ENCODE data around the gene TAOK1. TPM values are rescaled to one million over a fixed set of nuclear protein-coding genes. Genes with fewer than 3 reads are reported as not detected.

TAOK1 gene
- total RNA-seq, 2 experiments from 2014 or later, result 41.8 to 58.7 TPM

DNA sequence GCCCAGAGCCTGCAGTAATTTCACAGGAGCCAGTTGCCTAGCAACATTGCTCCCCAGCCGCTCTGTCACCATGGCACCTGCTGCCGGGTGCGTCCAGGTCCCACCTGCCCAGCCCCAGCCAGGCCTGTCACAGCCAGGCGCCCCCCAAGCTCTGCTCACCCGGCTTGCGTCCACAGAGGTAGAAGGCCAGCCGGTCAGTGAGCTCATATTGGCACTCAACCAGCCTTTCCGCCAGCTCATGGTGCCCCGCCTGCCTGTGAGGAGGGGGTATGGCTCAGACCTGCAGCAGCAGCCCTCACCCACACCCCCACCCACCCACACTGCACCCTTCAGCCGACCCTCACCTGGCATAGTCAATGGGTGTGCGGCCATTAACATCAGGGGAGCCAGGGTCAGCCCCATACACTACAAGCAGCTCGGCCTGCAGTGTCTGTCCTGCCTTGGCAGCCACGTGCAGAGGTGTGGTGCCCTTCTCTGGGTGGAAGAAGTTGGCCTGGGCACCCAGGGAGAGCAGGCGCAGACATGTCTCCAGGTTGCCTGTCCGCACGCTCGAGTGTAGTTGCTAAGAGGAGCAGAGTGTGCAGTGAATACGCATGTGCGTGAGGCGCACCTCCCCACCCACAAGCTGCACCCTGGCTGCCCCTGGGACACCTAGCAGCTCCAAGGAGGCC is 191.6 kb downstream of the TAOK1 start:
- H3K4me3 Mint-ChIP-seq, result no peak overlapping the region

DNA sequence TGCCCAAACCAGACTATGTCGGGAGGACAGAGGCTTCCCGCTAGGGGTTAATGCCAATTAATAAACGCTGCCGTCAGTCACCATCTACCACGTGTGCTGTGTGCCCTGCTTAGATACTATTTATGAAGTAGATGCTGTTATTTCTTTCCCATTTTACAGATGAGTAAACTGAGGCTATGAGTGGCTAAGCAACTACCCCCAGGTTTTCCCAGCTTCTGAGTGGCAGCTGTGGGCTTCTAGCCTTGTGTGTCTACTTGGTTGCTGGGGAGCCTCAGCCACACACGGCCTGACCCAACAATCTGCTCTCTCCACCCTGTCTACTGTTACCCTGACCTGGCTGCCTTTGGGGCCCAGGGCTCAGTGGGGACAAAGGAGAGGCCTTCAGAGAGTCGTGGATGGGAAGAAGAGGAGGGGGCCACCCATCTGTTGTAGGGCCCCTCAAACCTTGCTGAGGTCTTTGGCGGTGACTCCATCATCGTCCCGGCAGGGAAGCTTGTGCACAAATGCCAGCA is 192.1 kb downstream of the TAOK1 start:
- H3K27me3 Mint-ChIP-seq, result no peaks in the 10 kb centered on the region
- ATAC-seq, result no peak
- peaks cover 16% of the 10 kb centered on the region for H3K36me3 Mint-ChIP-seq
- peaks cover 46% of the 10 kb centered on the region for H3K4me1 Mint-ChIP-seq
- no peaks in the 10 kb centered on the region for H3K9me3 Mint-ChIP-seq (ENCODE audit: low read depth)
- CTCF ChIA-PET, result interaction anchor here (1.0 to 24.4 kb wide), 4 partner anchors 10 to 358 kb away, joined by 3 to 458 read pairs (median 87); partner anchors contain the start of genes ABHD15, ANKRD13B, CORO6 and TP53I13
- no peak for DNase-seq
- H3K27ac Mint-ChIP-seq, result no peak overlapping the region
- H3K4me3 Mint-ChIP-seq, result no peak overlapping the region

More for the DNA sequence above, 191.6 kb downstream of the TAOK1 start:
- CTCF ChIA-PET, result interaction anchor here (1.0 to 24.4 kb wide), 5 partner anchors 11 to 359 kb away, joined by 3 to 458 read pairs (median 80); partner anchors contain the start of genes ABHD15, ANKRD13B, CORO6 and TP53I13
- H3K27ac Mint-ChIP-seq, result no peak overlapping the region
- DNase-seq (no peak), ATAC-seq (no peak)
- H3K9me3 Mint-ChIP-seq (ENCODE audit: low read depth), result no peaks in the 10 kb centered on the region
- peaks cover 40% of the 10 kb centered on the region for H3K4me1 Mint-ChIP-seq
- H3K36me3 Mint-ChIP-seq, result peaks cover 16% of the 10 kb centered on the region
- no peaks in the 10 kb centered on the region for H3K27me3 Mint-ChIP-seq

DNA sequence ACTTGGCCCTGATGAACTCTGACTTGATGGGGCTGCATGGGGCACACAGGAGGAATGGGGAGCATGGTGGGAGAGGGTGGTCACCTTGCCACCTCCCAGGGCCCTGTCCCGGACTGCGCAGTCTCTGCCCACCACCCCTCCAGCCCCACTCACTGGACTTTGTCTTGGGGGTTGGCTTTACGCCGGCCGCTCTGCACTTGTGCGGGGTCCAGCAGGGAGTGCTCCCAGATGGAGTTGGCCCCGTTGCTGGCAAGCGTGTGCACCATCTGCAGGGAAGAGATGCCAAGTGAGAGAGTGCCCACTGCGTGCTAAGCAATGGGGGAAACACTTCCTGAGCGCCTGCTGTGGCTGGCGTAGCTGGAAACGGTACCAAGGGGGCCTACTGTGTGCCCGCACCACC is 192.6 kb downstream of the TAOK1 start:
- CTCF ChIA-PET, result interaction anchor here (8.3 to 24.4 kb wide), 3 partner anchors 10 to 33 kb away, joined by 80 to 458 read pairs (median 94); partner anchors contain the start of genes ABHD15, ANKRD13B, CORO6 and TP53I13
- H3K36me3 Mint-ChIP-seq, result peaks cover 14% of the 10 kb centered on the region
- no peaks in the 10 kb centered on the region for H3K27me3 Mint-ChIP-seq
- H3K9me3 Mint-ChIP-seq (ENCODE audit: low read depth), result no peaks in the 10 kb centered on the region
- H3K4me3 Mint-ChIP-seq, result no peak overlapping the region
- no peak for ATAC-seq
- no peak for DNase-seq
- no peak overlapping the region for H3K27ac Mint-ChIP-seq
- H3K4me1 Mint-ChIP-seq, result peaks cover 50% of the 10 kb centered on the region

- DNase-seq (no peak), ATAC-seq (no peak)
- Mint-ChIP-seq H3K9me3 (ENCODE audit: low read depth) (no peaks in the 10 kb centered on the region), H3K4me3 (no peak overlapping the region), H3K4me1 (peaks cover 56% of the 10 kb centered on the region), H3K27ac (peak overlapping the region; percentile 65), H3K36me3 (peaks cover 13% of the 10 kb centered on the region), H3K27me3 (no peaks in the 10 kb centered on the region)
- CTCF ChIA-PET, result interaction anchor here (1.0 to 24.4 kb wide), 4 partner anchors 9 to 632 kb away, joined by 3 to 458 read pairs (median 87); partner anchors contain the start of genes ABHD15, ANKRD13B, CORO6 and TP53I13
These were observed 193.4 kb downstream of the TAOK1 start for GRCh38 chr17:29583324-29584248.

DNA sequence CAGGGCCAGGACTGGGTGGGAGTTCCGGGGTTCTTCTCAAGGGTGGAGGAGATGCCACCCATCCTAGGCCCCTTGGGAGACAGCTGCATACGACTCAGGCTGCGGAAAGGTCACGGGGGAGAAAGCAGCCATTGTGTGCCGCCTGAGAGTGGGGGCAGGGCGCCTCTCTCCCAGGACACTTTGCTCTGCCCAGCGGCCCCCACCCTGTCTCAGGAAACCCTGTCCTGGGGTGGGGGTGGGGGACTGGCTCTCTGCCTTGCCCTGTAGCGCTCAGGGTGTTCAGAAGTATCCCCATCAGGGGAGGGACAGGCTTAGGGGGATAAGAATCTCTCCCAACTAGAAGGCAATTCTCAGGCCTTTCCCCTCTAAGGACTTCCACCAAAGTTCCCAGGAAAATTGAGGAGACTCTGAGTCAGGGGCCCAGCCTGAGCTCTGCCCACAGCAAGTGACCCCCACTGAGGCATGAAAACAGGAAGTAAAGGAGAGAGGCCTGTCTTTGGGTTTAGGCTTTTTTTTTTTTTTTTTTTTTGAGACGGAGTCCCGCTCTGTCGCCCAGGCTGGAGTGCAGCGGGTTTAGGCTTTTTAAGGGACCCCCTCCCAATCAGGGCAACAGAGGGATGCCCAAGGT is 194.4 kb downstream of the TAOK1 start:
- Mint-ChIP-seq H3K9me3 (ENCODE audit: low read depth) (no peaks in the 10 kb centered on the region), H3K27ac (peak overlapping the region; percentile 70), H3K4me1 (peaks cover 56% of the 10 kb centered on the region), H3K36me3 (peaks cover 11% of the 10 kb centered on the region), H3K4me3 (no peak overlapping the region), H3K27me3 (no peaks in the 10 kb centered on the region)
- CTCF ChIA-PET, result interaction anchor here (0.6 to 24.4 kb wide), 5 partner anchors 8 to 633 kb away, joined by 3 to 458 read pairs (median 80); partner anchors contain the start of genes ABHD15, ANKRD13B, CORO6 and TP53I13
- ATAC-seq (no peak), DNase-seq (no peak)

DNA sequence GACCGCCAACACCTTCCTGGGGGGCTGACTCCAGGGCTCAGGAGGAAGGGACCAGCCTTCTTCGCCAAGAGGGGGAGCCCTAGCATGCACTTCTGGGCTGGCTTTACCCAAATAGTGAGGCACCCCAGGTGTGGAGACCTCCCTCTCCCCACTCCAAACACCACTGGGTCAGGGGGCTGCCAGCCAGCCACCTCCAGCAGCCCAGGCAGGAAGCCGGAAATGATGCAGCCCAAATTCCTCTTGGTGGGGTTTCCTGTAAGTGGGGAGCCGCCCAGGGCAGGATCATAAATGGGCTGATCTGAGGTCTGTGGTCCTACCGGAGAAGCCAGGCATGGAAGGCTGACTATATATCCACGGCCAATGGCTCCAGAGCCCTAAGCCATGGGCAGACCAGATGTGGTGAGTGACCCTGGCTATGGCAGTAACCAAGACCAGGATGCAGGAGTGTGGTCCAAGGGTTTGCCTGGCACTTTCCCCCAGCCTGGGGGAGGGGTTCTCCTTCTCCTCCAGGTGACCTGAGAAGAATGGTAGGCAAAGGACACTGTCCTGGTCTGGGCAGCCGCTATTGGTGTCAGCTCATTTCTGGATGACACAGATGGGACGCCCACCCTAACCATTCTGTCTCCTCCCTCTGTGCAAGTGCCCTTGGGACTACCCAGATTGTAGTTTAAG is 195.1 kb downstream of the TAOK1 start:
- Mint-ChIP-seq H3K9me3 (ENCODE audit: low read depth) (no peaks in the 10 kb centered on the region), H3K27ac (peak overlapping the region; percentile 70), H3K4me3 (no peak overlapping the region), H3K4me1 (peaks cover 60% of the 10 kb centered on the region), H3K36me3 (peaks cover 9% of the 10 kb centered on the region), H3K27me3 (no peaks in the 10 kb centered on the region)
- DNase-seq, result no peak
- CTCF ChIA-PET, result interaction anchor here (10.5 to 24.4 kb wide), 2 partner anchors 16 to 31 kb away, joined by 94 to 458 read pairs; partner anchors contain the start of genes ABHD15, CORO6 and TP53I13
- no peak for ATAC-seq

GRCh38 chr17:29586676-29587469 is 196.7 kb downstream of the TAOK1 start:
- peaks cover 4% of the 10 kb centered on the region for H3K36me3 Mint-ChIP-seq
- peak overlapping the region; percentile 87 for H3K4me3 Mint-ChIP-seq
- ATAC-seq (no peak), DNase-seq (no peak)
- peak overlapping the region; percentile 34 for H3K27ac Mint-ChIP-seq
- CTCF ChIA-PET, result interaction anchor here (1.0 to 24.4 kb wide), 5 partner anchors 8 to 221 kb away, joined by 3 to 458 read pairs (median 11); partner anchors contain the start of genes ABHD15, CORO6 and TP53I13
- H3K27me3 Mint-ChIP-seq, result no peaks in the 10 kb centered on the region
- no peaks in the 10 kb centered on the region for H3K9me3 Mint-ChIP-seq (ENCODE audit: low read depth)
- H3K4me1 Mint-ChIP-seq, result peaks cover 66% of the 10 kb centered on the region

- H3K27ac Mint-ChIP-seq, result no peak overlapping the region
- H3K27me3 Mint-ChIP-seq, result no peaks in the 10 kb centered on the region
These were observed 197.4 kb downstream of the TAOK1 start for GRCh38 chr17:29587591-29587990.

GRCh38 chr17:29588017-29588561 is 197.9 kb downstream of the TAOK1 start:
- ATAC-seq (no peak), DNase-seq (no peak)
- H3K36me3 Mint-ChIP-seq, result peaks cover 4% of the 10 kb centered on the region
- peak overlapping the region; percentile 88 for H3K27ac Mint-ChIP-seq
- CTCF ChIA-PET, result interaction anchor here (0.6 to 24.4 kb wide), 13 partner anchors 8 to 219 kb away, joined by 3 to 458 read pairs (median 3); partner anchors contain the start of genes ABHD15 and CORO6
- no peaks in the 10 kb centered on the region for H3K9me3 Mint-ChIP-seq (ENCODE audit: low read depth)
- peaks cover 76% of the 10 kb centered on the region for H3K4me1 Mint-ChIP-seq
- H3K4me3 Mint-ChIP-seq, result peak overlapping the region; percentile 87
- H3K27me3 Mint-ChIP-seq, result no peaks in the 10 kb centered on the region

More at GRCh38 chr17:29587591-29587990, 197.4 kb downstream of the TAOK1 start:
- no peak for ATAC-seq
- DNase-seq, result no peak
- Mint-ChIP-seq H3K36me3 (peaks cover 4% of the 10 kb centered on the region), H3K4me3 (peak overlapping the region; percentile 87), H3K4me1 (peaks cover 73% of the 10 kb centered on the region), H3K9me3 (ENCODE audit: low read depth) (no peaks in the 10 kb centered on the region)
- CTCF ChIA-PET, result interaction anchor here (0.9 to 24.4 kb wide), 10 partner anchors 8 to 220 kb away, joined by 3 to 458 read pairs (median 4); partner anchors contain the start of genes ABHD15 and CORO6

GRCh38 chr17:29588562-29589411 is 198.6 kb downstream of the TAOK1 start:
- CTCF ChIA-PET, result interaction anchor here (0.6 to 24.4 kb wide), 11 partner anchors 9 to 219 kb away, joined by 3 to 458 read pairs (median 3); partner anchors contain the start of gene CORO6
- DNase-seq, result peak; percentile 67
- Mint-ChIP-seq H3K9me3 (ENCODE audit: low read depth) (no peaks in the 10 kb centered on the region), H3K27ac (peak overlapping the region; percentile 88), H3K36me3 (peaks cover under 1% of the 10 kb centered on the region), H3K4me3 (peak overlapping the region; percentile 87), H3K27me3 (no peaks in the 10 kb centered on the region), H3K4me1 (peaks cover 76% of the 10 kb centered on the region)
- ATAC-seq, result peak; percentile 12
